K562 (cell line): Measurements from ENCODE around the gene TJP3. TPM values are rescaled to one million over a fixed set of nuclear protein-coding genes. Genes with fewer than 3 reads are reported as not detected.

Source experiments
- ATAC-seq: fragments of 200-7000 bp; cut with Tn5 transposase; 3 replicates; pipeline ENCODE4 v1.9.1; 2020; ENCODE audit warnings: moderate library complexity
- BruUV-seq: library from RNA; stranded (reverse); fragments of 400-500 nt; replicated peaks from 2 replicates; lab custom pipeline; 2021; lab: Mats Ljungman, UMichigan
- CTCF ChIA-PET: fragments of 300-600 bp; formaldehyde crosslinking; extraction: SDS; loops from one replicate; lab custom pipeline; 2021; ENCODE audit warnings: low intra/inter-chr PET ratio; lab: Yijun Ruan, JAX
- POLR2A ChIA-PET: fragments of 300-600, 350-650 bp; sonication (Branson Sonifier 250); formaldehyde crosslinking; extraction: SDS; loops from one replicate; lab custom pipeline; 2021; ENCODE audit warnings: antibody characterized with exemption, inconsistent platforms; lab: Yijun Ruan, JAX
- DNase-seq, 4 experiments: peaks; one replicate each; pipeline versions ENCODE4 v3.0.0 to v3.0.0-alpha.2; 2011 to 2018; ENCODE audit warnings: low spot score in 3 of 4, mixed read lengths in 3 of 4; ENCODE audit errors: extremely low read depth in 1 of 4
- FAIRE-seq: peaks from 2 replicates; lab custom pipeline; 2011; peaks lifted over from hg19 to GRCh38; lab: Jason Lieb, UNC
- H2AFZ ChIP-seq: 2 replicates; pipeline ENCODE4 v1.6.0; 2011; ENCODE audit warnings: low read depth, low read length, control low read depth, inconsistent platforms
- H3K27ac ChIP-seq: fragments of 200-600 bp; 3 replicates; pipeline ENCODE4 v1.8.0; 2011; ENCODE audit warnings: low read depth, mild to moderate bottlenecking, control low read depth, inconsistent platforms, low read length, moderate library complexity, mixed read lengths; ENCODE audit errors: extremely low read depth
- H3K27me3 ChIP-seq, 2 experiments: fragments of 300-600 bp in 1 of 2; 2 replicates in 1 of 2; 3 replicates in 1 of 2; pipeline versions ENCODE4 v1.6.0 to v1.8.0; 2011; ENCODE audit warnings: inconsistent platforms in 2 of 2, low read length in 2 of 2, mild to moderate bottlenecking in 1 of 2, mixed read lengths in 1 of 2, moderate library complexity in 1 of 2; ENCODE audit not compliant: control insufficient read depth in 2 of 2, insufficient read depth in 2 of 2
- H3K36me3 ChIP-seq: fragments of 300-600 bp; 3 replicates; pipeline ENCODE4 v1.8.0; 2011; ENCODE audit warnings: mild to moderate bottlenecking, low read length, inconsistent platforms; ENCODE audit not compliant: control insufficient read depth, insufficient read depth
- H3K4me1 ChIP-seq, 2 experiments: fragments of 200-600 bp in 1 of 2; replicated peaks in 1 of 2; 2 replicates in 1 of 2; 3 replicates in 1 of 2; pipeline versions ENCODE4 v1.5.1 to v1.8.0; 2011; ENCODE audit warnings: inconsistent platforms in 2 of 2, low read length in 2 of 2, mild to moderate bottlenecking in 1 of 2, mixed read lengths in 1 of 2, moderate library complexity in 1 of 2; ENCODE audit not compliant: control insufficient read depth in 2 of 2, insufficient read depth in 2 of 2
- H3K4me2 ChIP-seq: 2 replicates; pipeline ENCODE4 v1.6.1; 2011; ENCODE audit warnings: low read length, control low read depth, inconsistent platforms, mixed read lengths; ENCODE audit not compliant: insufficient read depth
- H3K4me3 ChIP-seq: fragments of 200-600 bp; sonication (generic), shearing (Covaris generic); 2 replicates; pipeline ENCODE4 v1.5.1; 2016; ENCODE audit warnings: control low read depth, inconsistent platforms
- H3K79me2 ChIP-seq: fragments of 200-600 bp; 3 replicates; pipeline ENCODE4 v1.8.0; 2011; ENCODE audit warnings: low read length, inconsistent platforms; ENCODE audit not compliant: control insufficient read depth, insufficient read depth
- H3K9ac ChIP-seq, 2 experiments: 2 replicates each; pipeline versions ENCODE4 v1.6.0 to v1.6.1; 2011; ENCODE audit warnings: low read depth in 2 of 2, low read length in 2 of 2, control low read depth in 1 of 2, inconsistent platforms in 1 of 2, mild to moderate bottlenecking in 1 of 2, mixed read lengths in 1 of 2; ENCODE audit not compliant: insufficient read depth in 1 of 2
- H3K9me1 ChIP-seq: one replicate; pipeline ENCODE4 v1.6.0; 2011; ENCODE audit warnings: inconsistent platforms, mild to moderate bottlenecking, low read length, moderate library complexity; ENCODE audit not compliant: control insufficient read depth, insufficient read depth
- H3K9me3 ChIP-seq: replicated peaks from 2 replicates; pipeline ENCODE4 v1.5.1; 2011; ENCODE audit warnings: low read depth, low read length, inconsistent platforms; ENCODE audit not compliant: control insufficient read depth, insufficient read depth
- H4K20me1 ChIP-seq: replicated peaks from 2 replicates; pipeline ENCODE4 v1.6.1; 2011; ENCODE audit warnings: low read length, inconsistent platforms, mixed read lengths; ENCODE audit not compliant: control insufficient read depth, insufficient read depth
- CBX1 ChIP-seq: sonication (generic); IDR thresholded peaks from 2 replicates; pipeline ENCODE4 v1.6.1; 2016; ENCODE audit warnings: antibody characterized with exemption, low read depth, mild to moderate bottlenecking
- MTA1 ChIP-seq: fragments of 450-650 bp; IDR thresholded peaks from 2 replicates; pipeline ENCODE4 v1.6.1; 2017; ENCODE audit warnings: borderline replicate concordance
- RCOR1 ChIP-seq, 2 experiments: IDR thresholded peaks; 2 replicates each; pipeline ENCODE4 v1.6.1; 2012; ENCODE audit warnings: low read depth in 2 of 2, low read length in 2 of 2, borderline replicate concordance in 1 of 2, improper control_type of control experiment in 1 of 2
- SMARCA5 ChIP-seq: fragments of 450-650 bp; IDR thresholded peaks from 2 replicates; pipeline ENCODE4 v1.6.1; 2016
- TCF7 ChIP-seq: sonication (generic); IDR thresholded peaks from 2 replicates; pipeline ENCODE4 v1.6.1; 2016; ENCODE audit warnings: antibody characterized with exemption, borderline replicate concordance
- TEAD1 ChIP-seq, 2 experiments: fragments of 450-650 bp in 1 of 2; sonication (generic) in 1 of 2; formaldehyde crosslinking; IDR thresholded peaks; 2 replicates each; pipeline versions ENCODE4 v1.4.0 to v1.8.0; 2020 to 2022; ENCODE audit warnings: mild to moderate bottlenecking in 2 of 2, missing genetic modification reagents in 1 of 2
- WGBS: fragments of 100-300 bp; shearing (Covaris generic); methylation state at CpG from one replicate; pipeline ENCODE4 v1.1.6; 2016; ENCODE audit warnings: low coverage, mixed read lengths; ENCODE audit not compliant: insufficient coverage; ENCODE audit errors: missing lambda C conversion rate; 5-methylcytosine and 5-hydroxymethylcytosine counted together
- in situ Hi-C: fragments of 300-500 bp; cut with MboI; formaldehyde crosslinking; loops from 4 replicates; pipeline ENCODE4 v1.15.0; 2018; ENCODE audit warnings: inconsistent platforms, mixed read lengths
- intact Hi-C: fragments of 100-400 bp; cut with micrococcal nuclease; formaldehyde crosslinking; loops from 2 replicates; pipeline ENCODE4 v1.14.2; 2022
- polyA plus RNA-seq, 8 experiments: library from polyadenylated mRNA; depleted of rRNA in 4 of 8; stranded (reverse) in 5 of 8; unstranded in 3 of 8; fragments of >200 nt; fragmentation: Nextera tagmentation in 2 of 8; fragmentation: Illumina TruSeq in 1 of 8; extraction: Ambion mirVana in 2 of 8; extraction: Trizol in 1 of 8; gene quantifications; 2 replicates each; pipeline versions ENCODE4 v1.2.1 to v1.2.3, GENCODE V29; 2011 to 2014; ENCODE audit warnings: inconsistent platforms in 1 of 8, missing spikeins in 1 of 8
- total RNA-seq, 7 experiments: library from RNA; depleted of rRNA in 6 of 7; stranded (reverse); fragments of >200 nt in 6 of 7; fragmentation: Illumina TruSeq in 2 of 7; extraction: Trizol in 2 of 7; gene quantifications; 2 replicates each; pipeline versions ENCODE4 v1.2.1 to v1.2.3, GENCODE V29; 2011 to 2021; ENCODE audit warnings: low replicate concordance in 1 of 7
- TF ChIP-seq, protein P1 (sequence below): fragments of 250-450 bp; sonication (Bioruptor Pico); IDR thresholded peaks from 2 replicates; pipeline ENCODE4 v1.9.0; 2021; ENCODE audit warnings: mild to moderate bottlenecking, inconsistent platforms
- TF ChIP-seq, protein P2 (sequence below): fragments of 450-650 bp; IDR thresholded peaks from 2 replicates; pipeline ENCODE4 v1.6.1; 2016; ENCODE audit warnings: mild to moderate bottlenecking, moderate library complexity

TJP3 gene
- total and polyA plus RNA-seq, 9 of the 15 experiments (the other 6 are each of a cell fraction or from before 2014, with no cell fraction given) = 0.11 to 2.4 (median 0.57) TPM; not detected in 1

DNA sequence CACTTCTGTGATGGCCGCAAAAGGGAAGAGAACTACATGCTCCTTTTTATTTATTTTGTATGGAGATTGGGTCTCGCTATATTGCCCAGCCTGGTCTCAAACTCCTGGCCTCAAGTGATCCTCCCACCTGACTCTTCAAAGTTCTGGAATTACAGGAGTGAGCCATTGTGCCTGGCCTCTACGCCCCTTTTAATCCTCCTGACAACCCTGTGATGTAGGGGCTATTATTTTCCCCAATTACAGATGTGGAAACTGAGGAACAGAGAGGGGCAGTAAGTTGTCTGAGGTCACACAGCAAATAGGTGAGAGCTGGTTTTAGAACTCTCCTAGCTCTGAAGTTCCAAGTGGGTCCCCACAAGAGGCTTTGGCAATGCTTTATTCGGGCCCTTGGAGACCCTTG lies 11.7 kb downstream of the TJP3 start:
- in situ Hi-C loops = no loop called here
- Histone ChIP-seq H3K79me2 (no peaks in the 10 kb centered on the region), H3K36me3 (no peaks in the 10 kb centered on the region), H3K27ac (no peak overlapping the region), H3K9me1 (no peaks in the 10 kb centered on the region), H3K9me3 (no peaks in the 10 kb centered on the region), H2AFZ (no peak overlapping the region), H3K9ac (no peak overlapping the region), H3K4me2 (no peak overlapping the region), H3K4me3 (no peak overlapping the region), H4K20me1 (no peaks in the 10 kb centered on the region), H3K4me1 (peaks cover 7 to 31% of the 10 kb centered on the region in 2 experiments; a peak in 3 of 5 replicates), H3K27me3 (no peaks in the 10 kb centered on the region)
- CTCF ChIA-PET = interaction anchor here (1.6 kb wide), 1 partner anchor 54 kb away, joined by 8 read pairs; no protein-coding TSS in a partner anchor
- intact Hi-C loops = loop anchor here (2.0 to 5.0 kb wide), 3 partner anchors 43 to 127 kb away; partner anchors contain the start of gene MRPL54
- ATAC-seq (no peak), FAIRE-seq (no peak), DNase-seq (no peak)
- 80% methylated on average over 4 of the region's 4 CpGs for WGBS
- no TSS peak for BruUV-seq
- POLR2A ChIA-PET = interaction anchor here (1.2 kb wide), 1 partner anchor 10 kb away, joined by 3 read pairs; no protein-coding TSS in a partner anchor
- TF ChIP-seq, protein P1, sequence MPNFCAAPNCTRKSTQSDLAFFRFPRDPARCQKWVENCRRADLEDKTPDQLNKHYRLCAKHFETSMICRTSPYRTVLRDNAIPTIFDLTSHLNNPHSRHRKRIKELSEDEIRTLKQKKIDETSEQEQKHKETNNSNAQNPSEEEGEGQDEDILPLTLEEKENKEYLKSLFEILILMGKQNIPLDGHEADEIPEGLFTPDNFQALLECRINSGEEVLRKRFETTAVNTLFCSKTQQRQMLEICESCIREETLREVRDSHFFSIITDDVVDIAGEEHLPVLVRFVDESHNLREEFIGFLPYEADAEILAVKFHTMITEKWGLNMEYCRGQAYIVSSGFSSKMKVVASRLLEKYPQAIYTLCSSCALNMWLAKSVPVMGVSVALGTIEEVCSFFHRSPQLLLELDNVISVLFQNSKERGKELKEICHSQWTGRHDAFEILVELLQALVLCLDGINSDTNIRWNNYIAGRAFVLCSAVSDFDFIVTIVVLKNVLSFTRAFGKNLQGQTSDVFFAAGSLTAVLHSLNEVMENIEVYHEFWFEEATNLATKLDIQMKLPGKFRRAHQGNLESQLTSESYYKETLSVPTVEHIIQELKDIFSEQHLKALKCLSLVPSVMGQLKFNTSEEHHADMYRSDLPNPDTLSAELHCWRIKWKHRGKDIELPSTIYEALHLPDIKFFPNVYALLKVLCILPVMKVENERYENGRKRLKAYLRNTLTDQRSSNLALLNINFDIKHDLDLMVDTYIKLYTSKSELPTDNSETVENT (CRISPR knock-in tag) = no peak
- TF ChIP-seq, protein P2, sequence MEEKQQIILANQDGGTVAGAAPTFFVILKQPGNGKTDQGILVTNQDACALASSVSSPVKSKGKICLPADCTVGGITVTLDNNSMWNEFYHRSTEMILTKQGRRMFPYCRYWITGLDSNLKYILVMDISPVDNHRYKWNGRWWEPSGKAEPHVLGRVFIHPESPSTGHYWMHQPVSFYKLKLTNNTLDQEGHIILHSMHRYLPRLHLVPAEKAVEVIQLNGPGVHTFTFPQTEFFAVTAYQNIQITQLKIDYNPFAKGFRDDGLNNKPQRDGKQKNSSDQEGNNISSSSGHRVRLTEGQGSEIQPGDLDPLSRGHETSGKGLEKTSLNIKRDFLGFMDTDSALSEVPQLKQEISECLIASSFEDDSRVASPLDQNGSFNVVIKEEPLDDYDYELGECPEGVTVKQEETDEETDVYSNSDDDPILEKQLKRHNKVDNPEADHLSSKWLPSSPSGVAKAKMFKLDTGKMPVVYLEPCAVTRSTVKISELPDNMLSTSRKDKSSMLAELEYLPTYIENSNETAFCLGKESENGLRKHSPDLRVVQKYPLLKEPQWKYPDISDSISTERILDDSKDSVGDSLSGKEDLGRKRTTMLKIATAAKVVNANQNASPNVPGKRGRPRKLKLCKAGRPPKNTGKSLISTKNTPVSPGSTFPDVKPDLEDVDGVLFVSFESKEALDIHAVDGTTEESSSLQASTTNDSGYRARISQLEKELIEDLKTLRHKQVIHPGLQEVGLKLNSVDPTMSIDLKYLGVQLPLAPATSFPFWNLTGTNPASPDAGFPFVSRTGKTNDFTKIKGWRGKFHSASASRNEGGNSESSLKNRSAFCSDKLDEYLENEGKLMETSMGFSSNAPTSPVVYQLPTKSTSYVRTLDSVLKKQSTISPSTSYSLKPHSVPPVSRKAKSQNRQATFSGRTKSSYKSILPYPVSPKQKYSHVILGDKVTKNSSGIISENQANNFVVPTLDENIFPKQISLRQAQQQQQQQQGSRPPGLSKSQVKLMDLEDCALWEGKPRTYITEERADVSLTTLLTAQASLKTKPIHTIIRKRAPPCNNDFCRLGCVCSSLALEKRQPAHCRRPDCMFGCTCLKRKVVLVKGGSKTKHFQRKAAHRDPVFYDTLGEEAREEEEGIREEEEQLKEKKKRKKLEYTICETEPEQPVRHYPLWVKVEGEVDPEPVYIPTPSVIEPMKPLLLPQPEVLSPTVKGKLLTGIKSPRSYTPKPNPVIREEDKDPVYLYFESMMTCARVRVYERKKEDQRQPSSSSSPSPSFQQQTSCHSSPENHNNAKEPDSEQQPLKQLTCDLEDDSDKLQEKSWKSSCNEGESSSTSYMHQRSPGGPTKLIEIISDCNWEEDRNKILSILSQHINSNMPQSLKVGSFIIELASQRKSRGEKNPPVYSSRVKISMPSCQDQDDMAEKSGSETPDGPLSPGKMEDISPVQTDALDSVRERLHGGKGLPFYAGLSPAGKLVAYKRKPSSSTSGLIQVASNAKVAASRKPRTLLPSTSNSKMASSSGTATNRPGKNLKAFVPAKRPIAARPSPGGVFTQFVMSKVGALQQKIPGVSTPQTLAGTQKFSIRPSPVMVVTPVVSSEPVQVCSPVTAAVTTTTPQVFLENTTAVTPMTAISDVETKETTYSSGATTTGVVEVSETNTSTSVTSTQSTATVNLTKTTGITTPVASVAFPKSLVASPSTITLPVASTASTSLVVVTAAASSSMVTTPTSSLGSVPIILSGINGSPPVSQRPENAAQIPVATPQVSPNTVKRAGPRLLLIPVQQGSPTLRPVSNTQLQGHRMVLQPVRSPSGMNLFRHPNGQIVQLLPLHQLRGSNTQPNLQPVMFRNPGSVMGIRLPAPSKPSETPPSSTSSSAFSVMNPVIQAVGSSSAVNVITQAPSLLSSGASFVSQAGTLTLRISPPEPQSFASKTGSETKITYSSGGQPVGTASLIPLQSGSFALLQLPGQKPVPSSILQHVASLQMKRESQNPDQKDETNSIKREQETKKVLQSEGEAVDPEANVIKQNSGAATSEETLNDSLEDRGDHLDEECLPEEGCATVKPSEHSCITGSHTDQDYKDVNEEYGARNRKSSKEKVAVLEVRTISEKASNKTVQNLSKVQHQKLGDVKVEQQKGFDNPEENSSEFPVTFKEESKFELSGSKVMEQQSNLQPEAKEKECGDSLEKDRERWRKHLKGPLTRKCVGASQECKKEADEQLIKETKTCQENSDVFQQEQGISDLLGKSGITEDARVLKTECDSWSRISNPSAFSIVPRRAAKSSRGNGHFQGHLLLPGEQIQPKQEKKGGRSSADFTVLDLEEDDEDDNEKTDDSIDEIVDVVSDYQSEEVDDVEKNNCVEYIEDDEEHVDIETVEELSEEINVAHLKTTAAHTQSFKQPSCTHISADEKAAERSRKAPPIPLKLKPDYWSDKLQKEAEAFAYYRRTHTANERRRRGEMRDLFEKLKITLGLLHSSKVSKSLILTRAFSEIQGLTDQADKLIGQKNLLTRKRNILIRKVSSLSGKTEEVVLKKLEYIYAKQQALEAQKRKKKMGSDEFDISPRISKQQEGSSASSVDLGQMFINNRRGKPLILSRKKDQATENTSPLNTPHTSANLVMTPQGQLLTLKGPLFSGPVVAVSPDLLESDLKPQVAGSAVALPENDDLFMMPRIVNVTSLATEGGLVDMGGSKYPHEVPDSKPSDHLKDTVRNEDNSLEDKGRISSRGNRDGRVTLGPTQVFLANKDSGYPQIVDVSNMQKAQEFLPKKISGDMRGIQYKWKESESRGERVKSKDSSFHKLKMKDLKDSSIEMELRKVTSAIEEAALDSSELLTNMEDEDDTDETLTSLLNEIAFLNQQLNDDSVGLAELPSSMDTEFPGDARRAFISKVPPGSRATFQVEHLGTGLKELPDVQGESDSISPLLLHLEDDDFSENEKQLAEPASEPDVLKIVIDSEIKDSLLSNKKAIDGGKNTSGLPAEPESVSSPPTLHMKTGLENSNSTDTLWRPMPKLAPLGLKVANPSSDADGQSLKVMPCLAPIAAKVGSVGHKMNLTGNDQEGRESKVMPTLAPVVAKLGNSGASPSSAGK = no peak
- peak; percentile 10 to 35; a peak in 2 of 4 replicates for TF ChIP-seq RCOR1 (IDR thresholded peaks at IDR 0.05; ENCODE audit: borderline replicate concordance in 1 of 2, low read depth in 2 of 2, low read length in 2 of 2)
- TF ChIP-seq TCF7 = no peak
- TF ChIP-seq CBX1 = peak; percentile 84; the same call in 1 of the 2 replicates
- TF ChIP-seq TEAD1 (CRISPR knock-in tag; IDR thresholded peaks at IDR 0.05) = no peak
- TF ChIP-seq MTA1 = no peak
- peak; percentile 95 for TF ChIP-seq SMARCA5
